Smooth muscle cell (in vitro differentiated cells): ENCODE results near the gene IDNK. TPM values are rescaled to one million over a fixed set of nuclear protein-coding genes. Genes with fewer than 3 reads are reported as not detected.

ENCODE experiments used
- DNase-seq: peaks from one replicate; lab custom pipeline; 2025; ENCODE audit not compliant: unreplicated experiment; lab: John Stamatoyannopoulos, UW
- H2AFZ ChIP-seq: fragments of 200-600 bp; sonication (generic); 2 replicates; pipeline ENCODE4 v1.6.0; 2016; ENCODE audit warnings: antibody characterized with exemption, low read depth, mild to moderate bottlenecking
- H3F3A ChIP-seq: fragments of 200-600 bp; sonication (generic); 2 replicates; pipeline ENCODE4 v1.6.0; 2017; ENCODE audit warnings: antibody characterized with exemption, low read depth
- H3K27ac ChIP-seq: fragments of 200-600 bp; sonication (generic); 2 replicates; pipeline ENCODE4 v1.5.1; 2016; ENCODE audit warnings: low read depth, mild to moderate bottlenecking
- H3K27me3 ChIP-seq: fragments of 200-600 bp; sonication (generic); 2 replicates; pipeline ENCODE4 v1.6.1; 2016; ENCODE audit warnings: low read depth, mild to moderate bottlenecking
- H3K36me3 ChIP-seq: fragments of 200-600 bp; sonication (generic); 2 replicates; pipeline ENCODE4 v1.5.1; 2016; ENCODE audit warnings: low read depth
- H3K4me1 ChIP-seq: fragments of 200-600 bp; sonication (generic); 2 replicates; pipeline ENCODE4 v1.5.1; 2016; ENCODE audit warnings: low read depth
- H3K4me2 ChIP-seq: fragments of 200-600 bp; sonication (generic); 2 replicates; pipeline ENCODE4 v1.6.0; 2016; ENCODE audit warnings: mild to moderate bottlenecking
- H3K4me3 ChIP-seq: fragments of 200-600 bp; sonication (generic); 2 replicates; pipeline ENCODE4 v1.5.1; 2016; ENCODE audit warnings: mild to moderate bottlenecking
- H3K79me2 ChIP-seq: fragments of 200-600 bp; sonication (generic); 2 replicates; pipeline ENCODE4 v1.6.0; 2016; ENCODE audit warnings: low read depth, mild to moderate bottlenecking
- H3K9ac ChIP-seq: fragments of 200-600 bp; sonication (generic); 2 replicates; pipeline ENCODE4 v1.6.0; 2016; ENCODE audit warnings: low read depth
- H3K9me3 ChIP-seq: fragments of 200-600 bp; sonication (generic); replicated peaks from 2 replicates; pipeline ENCODE4 v1.5.1; 2016; ENCODE audit warnings: low read depth
- H4K20me1 ChIP-seq: fragments of 200-600 bp; sonication (generic); 2 replicates; pipeline ENCODE4 v1.6.0; 2016; ENCODE audit warnings: low read depth
- CTCF ChIP-seq: fragments of 200-600 bp; sonication (generic); IDR thresholded peaks from 2 replicates; pipeline ENCODE4 v1.5.1; 2017; ENCODE audit warnings: borderline replicate concordance, mild to moderate bottlenecking, antibody characterized with exemption; ENCODE audit not compliant: insufficient read depth, poor library complexity, severe bottlenecking
- WGBS: methylation state at CpG from one replicate; pipeline ENCODE4 v1.1.7; 2016; ENCODE audit warnings: low lambda C conversion rate; 5-methylcytosine and 5-hydroxymethylcytosine counted together
- polyA plus RNA-seq: library from polyadenylated mRNA; unstranded; fragments of >200 nt; fragmentation: Nextera tagmentation; extraction: Ambion mirVana; gene quantifications from 2 replicates; pipeline ENCODE4 v1.2.1, GENCODE V29; 2016
- small RNA-seq: library from RNA; depleted of rRNA; stranded (forward); fragments of <200 nt; gene quantifications from one replicate; pipeline ENCODE3, GENCODE V24; 2014
- total RNA-seq: library from RNA; depleted of rRNA; stranded (reverse); fragments of >200 nt; gene quantifications from 2 replicates; pipeline ENCODE4 v1.2.3, GENCODE V29; 2014

The IDNK gene
- total and polyA plus RNA-seq, 2 experiments from 2014 or later: 1.1 to 2.1 TPM

- Histone ChIP-seq H2AFZ (no peak overlapping the region), H3K4me3 (no peak overlapping the region), H3K27me3 (no peaks in the 10 kb centered on the region), H3K9ac (no peak overlapping the region), H3K27ac (no peak overlapping the region), H3K36me3 (no peaks in the 10 kb centered on the region), H4K20me1 (peaks cover 99% of the 10 kb centered on the region), H3K79me2 (peaks cover 98% of the 10 kb centered on the region), H3K9me3 (no peaks in the 10 kb centered on the region), H3F3A (no peaks in the 10 kb centered on the region), H3K4me1 (no peaks in the 10 kb centered on the region), H3K4me2 (no peak overlapping the region)
- WGBS: 96% methylated on average over 3 of the region's 3 CpGs
- TF ChIP-seq CTCF: no peak
- no peak for DNase-seq
Measured at GRCh38 chr9:83688921-83689320, 66.0 kb downstream of the IDNK start.

- no peak for DNase-seq
- WGBS: 92% methylated on average over 3 of the region's 3 CpGs
- H3K27ac ChIP-seq: no peak overlapping the region
Measured at GRCh38 chr9:83691492-83691891, 68.5 kb downstream of the IDNK start.

More at GRCh38 chr9:83691492-83691891, 68.5 kb downstream of the IDNK start:
- H3K79me2 ChIP-seq: peaks cover 100% of the 10 kb centered on the region
- no peaks in the 10 kb centered on the region for H3K36me3 ChIP-seq
- TF ChIP-seq CTCF: no peak
- no peak overlapping the region for H3K9ac ChIP-seq
- H3K9me3 ChIP-seq: no peaks in the 10 kb centered on the region
- H3K4me1 ChIP-seq: no peaks in the 10 kb centered on the region
- no peaks in the 10 kb centered on the region for H3K27me3 ChIP-seq
- H2AFZ ChIP-seq: no peak overlapping the region
- H3K4me3 ChIP-seq: no peak overlapping the region
- no peaks in the 10 kb centered on the region for H3F3A ChIP-seq
- H3K4me2 ChIP-seq: no peak overlapping the region
- H4K20me1 ChIP-seq: peaks cover 100% of the 10 kb centered on the region

Small RNA genes lying within 50 kb of the gene (small RNA-seq; reads per million reads assigned to genes)
- gene RNU4-15P: not detected

Other genes starting within 250 kb of the IDNK start
- 0.27 and 0.72 TPM in 2 replicates for gene FRMD3, start 84.7 kb upstream of the IDNK start, total RNA-seq
- gene FRMD3, start 84.7 kb upstream of the IDNK start, polyA plus RNA-seq: 0.79 and 2.8 TPM in 2 replicates
- gene UBQLN1, start 84.8 kb downstream of the IDNK start, total RNA-seq: 106 and 116 TPM in 2 replicates
- 36.2 and 41.8 TPM in 2 replicates for gene UBQLN1, start 84.8 kb downstream of the IDNK start, polyA plus RNA-seq
- gene GKAP1, start 194.6 kb downstream of the IDNK start, total RNA-seq: not detected in 2 replicates
- gene GKAP1, start 194.6 kb downstream of the IDNK start, polyA plus RNA-seq: 0.30 TPM in 1 of 2 replicates, not detected in the other